ENCODE measurements around the gene IYD. TPM values are rescaled to one million over a fixed set of nuclear protein-coding genes. Genes with fewer than 3 reads are reported as not detected.

Gene IYD
- total RNA-seq, 2 experiments from 2014 or later: not detected

DNA sequence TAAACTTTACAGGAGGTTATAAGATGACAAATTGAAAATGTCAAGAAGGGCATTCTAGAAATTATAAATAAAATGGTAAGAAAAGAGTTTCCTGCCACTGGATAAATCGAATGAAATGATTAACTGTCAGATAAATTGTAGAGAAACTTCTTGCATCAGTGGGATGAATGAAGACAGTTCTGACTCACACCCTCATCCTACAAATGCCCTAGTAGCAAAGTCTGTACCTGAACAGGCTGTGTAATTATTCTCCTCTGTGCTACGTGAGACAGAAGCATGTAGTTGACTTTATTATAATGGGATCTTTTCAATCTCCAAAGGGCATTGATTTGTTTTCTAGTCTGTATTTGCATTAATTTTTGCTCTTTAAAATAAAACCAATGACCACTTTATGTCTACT lies 47.3 kb downstream of the IYD start:
- peaks cover 63% of the 10 kb centered on the region for H3K27me3 Mint-ChIP-seq
- Histone ChIP-seq H3K36me3 (ENCODE audit: insufficient read depth, low read length) (no peaks in the 10 kb centered on the region), H3K27me3 (ENCODE audit: control insufficient read depth in 1 of 2, insufficient read depth in 2 of 2, low read length in 2 of 2) (peaks cover 7 to 21% of the 10 kb centered on the region in 2 experiments), H3K4me3 (ENCODE audit: low read length) (no peak overlapping the region), H3K27ac (ENCODE audit: low read depth in 1 of 2, low read length in 2 of 2) (no peak overlapping the region), H3K9me3 (ENCODE audit: control insufficient read depth in 1 of 2, insufficient read depth in 1 of 2, low read length in 2 of 2) (no peaks in the 10 kb centered on the region), H3K4me1 (ENCODE audit: insufficient read depth, low read length) (peaks cover 5% of the 10 kb centered on the region)
- CTCF ChIA-PET: interaction anchor here (1.3 kb wide), 1 partner anchor 399 kb away, joined by 5 read pairs; no protein-coding TSS in a partner anchor
- TF ChIP-seq, protein P1, sequence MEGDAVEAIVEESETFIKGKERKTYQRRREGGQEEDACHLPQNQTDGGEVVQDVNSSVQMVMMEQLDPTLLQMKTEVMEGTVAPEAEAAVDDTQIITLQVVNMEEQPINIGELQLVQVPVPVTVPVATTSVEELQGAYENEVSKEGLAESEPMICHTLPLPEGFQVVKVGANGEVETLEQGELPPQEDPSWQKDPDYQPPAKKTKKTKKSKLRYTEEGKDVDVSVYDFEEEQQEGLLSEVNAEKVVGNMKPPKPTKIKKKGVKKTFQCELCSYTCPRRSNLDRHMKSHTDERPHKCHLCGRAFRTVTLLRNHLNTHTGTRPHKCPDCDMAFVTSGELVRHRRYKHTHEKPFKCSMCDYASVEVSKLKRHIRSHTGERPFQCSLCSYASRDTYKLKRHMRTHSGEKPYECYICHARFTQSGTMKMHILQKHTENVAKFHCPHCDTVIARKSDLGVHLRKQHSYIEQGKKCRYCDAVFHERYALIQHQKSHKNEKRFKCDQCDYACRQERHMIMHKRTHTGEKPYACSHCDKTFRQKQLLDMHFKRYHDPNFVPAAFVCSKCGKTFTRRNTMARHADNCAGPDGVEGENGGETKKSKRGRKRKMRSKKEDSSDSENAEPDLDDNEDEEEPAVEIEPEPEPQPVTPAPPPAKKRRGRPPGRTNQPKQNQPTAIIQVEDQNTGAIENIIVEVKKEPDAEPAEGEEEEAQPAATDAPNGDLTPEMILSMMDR (IDR thresholded peaks at IDR 0.05): no peak
- H3K4me1 Mint-ChIP-seq (ENCODE audit: low read depth): peaks cover 6% of the 10 kb centered on the region
- H3K27ac Mint-ChIP-seq: no peak overlapping the region
- no peaks in the 10 kb centered on the region for H3K9me3 Mint-ChIP-seq
- ATAC-seq (ENCODE audit: poor library complexity) (no peak), DNase-seq (no peak)
- POLR2A ChIA-PET: no interaction called here
- intact Hi-C loops (cut with DNase I, micrococcal nuclease): loop anchor here in 1 of 2 experiments (5.0 kb wide), 1 partner anchor 181 kb away; the partner anchor contains the start of gene PLEKHG1
- H3K36me3 Mint-ChIP-seq (ENCODE audit: low read depth): no peaks in the 10 kb centered on the region
- H3K4me3 Mint-ChIP-seq: no peak overlapping the region

DNA sequence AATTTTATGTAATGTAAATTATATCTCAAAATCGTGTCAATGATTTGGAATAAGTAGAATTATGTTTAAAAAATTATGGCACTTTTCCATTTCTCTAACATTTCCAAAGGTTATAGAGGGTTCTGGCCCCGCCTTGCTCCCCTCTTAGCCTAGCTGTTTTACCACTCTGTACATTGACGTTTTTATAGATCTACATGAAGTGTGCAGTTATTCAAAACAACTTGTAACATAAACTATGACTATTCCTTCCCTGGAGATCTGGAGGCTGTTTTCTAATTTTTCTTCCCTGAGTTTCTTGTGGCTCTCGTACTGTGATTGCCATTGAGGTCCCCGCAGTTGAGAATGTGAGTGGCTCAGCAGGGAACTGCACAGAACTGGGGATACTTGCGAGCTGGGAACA lies 48.4 kb downstream of the IYD start:
- Mint-ChIP-seq H3K9me3 (no peaks in the 10 kb centered on the region), H3K4me3 (no peak overlapping the region), H3K27me3 (peaks cover 52% of the 10 kb centered on the region), H3K27ac (no peak overlapping the region), H3K4me1 (ENCODE audit: low read depth) (peaks cover 6% of the 10 kb centered on the region), H3K36me3 (ENCODE audit: low read depth) (no peaks in the 10 kb centered on the region)
- intact Hi-C loops (cut with DNase I, micrococcal nuclease): loop anchor here in 1 of 2 experiments (5.0 kb wide), 1 partner anchor 180 kb away; the partner anchor contains the start of gene PLEKHG1
- no peak for ATAC-seq (ENCODE audit: poor library complexity)
- Histone ChIP-seq H3K27ac (ENCODE audit: low read depth in 1 of 2, low read length in 2 of 2) (no peak overlapping the region), H3K9me3 (ENCODE audit: control insufficient read depth in 1 of 2, insufficient read depth in 1 of 2, low read length in 2 of 2) (no peaks in the 10 kb centered on the region), H3K27me3 (ENCODE audit: control insufficient read depth in 1 of 2, insufficient read depth in 2 of 2, low read length in 2 of 2) (peaks cover 7 to 21% of the 10 kb centered on the region in 2 experiments), H3K36me3 (ENCODE audit: insufficient read depth, low read length) (no peaks in the 10 kb centered on the region), H3K4me3 (ENCODE audit: low read length) (no peak overlapping the region), H3K4me1 (ENCODE audit: insufficient read depth, low read length) (peaks cover 5% of the 10 kb centered on the region)
- TF ChIP-seq, protein P1 (IDR thresholded peaks at IDR 0.05): no peak
- ChIA-PET CTCF (interaction anchor here (3.7 kb wide), 1 partner anchor 399 kb away, joined by 28 read pairs; no protein-coding TSS in a partner anchor), POLR2A (interaction anchor here (1.8 kb wide), 1 partner anchor 398 kb away, joined by 9 read pairs; no protein-coding TSS in a partner anchor)
- DNase-seq: no peak

DNA sequence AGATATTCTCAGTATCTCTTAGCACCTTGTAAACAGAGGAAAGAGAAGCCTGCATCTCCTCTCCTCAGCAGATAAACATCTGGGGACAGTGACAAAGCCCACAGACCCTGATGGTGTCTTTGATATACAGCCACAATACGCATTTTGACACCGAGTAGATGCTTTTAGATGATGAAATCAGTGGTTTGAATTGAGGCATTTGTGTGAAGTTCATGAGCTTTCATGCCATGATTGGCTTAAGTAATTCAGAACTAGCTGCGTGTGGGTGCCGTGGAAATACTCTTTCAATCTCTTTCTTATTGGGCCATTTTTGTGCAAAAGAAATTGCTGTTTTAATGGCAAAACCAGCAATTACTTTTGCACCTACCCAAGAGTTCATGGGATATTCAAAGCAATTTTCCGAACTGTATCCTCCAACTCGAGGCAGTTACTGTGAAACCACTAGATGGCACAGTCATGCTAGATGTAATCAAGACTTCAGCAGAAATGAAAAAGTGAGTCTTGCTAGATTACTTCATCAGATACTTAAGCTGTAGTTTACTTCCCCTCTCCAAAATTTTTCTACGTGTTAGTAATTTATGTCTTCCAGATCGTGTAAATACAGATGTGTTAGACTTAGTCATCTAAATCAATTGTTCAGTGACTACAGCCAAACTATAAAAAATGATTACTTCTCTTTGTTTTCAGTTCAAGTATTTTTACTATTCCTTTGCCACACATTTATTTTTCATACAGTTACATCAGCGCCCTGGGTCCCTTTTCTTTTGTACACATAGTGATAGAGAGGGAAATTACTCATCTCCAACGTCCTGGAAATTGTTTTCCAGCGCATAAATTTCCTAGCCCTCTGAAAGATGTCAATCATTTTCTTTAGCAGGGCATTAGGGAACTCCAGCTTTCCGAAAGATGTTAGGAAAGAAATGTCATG lies 49.4 kb downstream of the IYD start:
- Histone ChIP-seq H3K27me3 (ENCODE audit: control insufficient read depth in 1 of 2, insufficient read depth in 2 of 2, low read length in 2 of 2) (peaks cover 7 to 16% of the 10 kb centered on the region in 2 experiments), H3K4me1 (ENCODE audit: insufficient read depth, low read length) (peaks cover 5% of the 10 kb centered on the region), H3K4me3 (ENCODE audit: low read length) (peak overlapping the region; percentile 38), H3K27ac (ENCODE audit: low read depth in 1 of 2, low read length in 2 of 2) (no peak overlapping the region), H3K9me3 (ENCODE audit: control insufficient read depth in 1 of 2, insufficient read depth in 1 of 2, low read length in 2 of 2) (no peaks in the 10 kb centered on the region), H3K36me3 (ENCODE audit: insufficient read depth, low read length) (no peaks in the 10 kb centered on the region)
- intact Hi-C loops (cut with DNase I, micrococcal nuclease): loop anchor here (1.0 to 5.0 kb wide), 4 partner anchors 179 to 397 kb away; partner anchors contain the start of gene PLEKHG1 (in 1 of the 2)
- Mint-ChIP-seq H3K27me3 (peaks cover 43% of the 10 kb centered on the region), H3K4me1 (ENCODE audit: low read depth) (peaks cover 6% of the 10 kb centered on the region), H3K9me3 (no peaks in the 10 kb centered on the region), H3K27ac (no peak overlapping the region), H3K4me3 (peak overlapping the region; percentile 78), H3K36me3 (ENCODE audit: low read depth) (no peaks in the 10 kb centered on the region)
- CTCF ChIA-PET: interaction anchor here (0.6 to 3.7 kb wide), 6 partner anchors 12 to 398 kb away, joined by 3 to 28 read pairs (median 3); no protein-coding TSS in a partner anchor
- ATAC-seq (ENCODE audit: poor library complexity) (peak; percentile 59), DNase-seq (peak in 4 of 14 experiments; percentile 16 to 70 (median 66))
- TF ChIP-seq, protein P1 (IDR thresholded peaks at IDR 0.05): peak; percentile 47
- POLR2A ChIA-PET: interaction anchor here (1.8 kb wide), 1 partner anchor 397 kb away, joined by 9 read pairs; no protein-coding TSS in a partner anchor

Measured in CD4-positive, alpha-beta T cell (primary cell).